Body of pancreas (tissue), 4 donors: Measurements from ENCODE around the gene CEP135. TPM values are rescaled to one million over a fixed set of nuclear protein-coding genes. Genes with fewer than 3 reads are reported as not detected.

Experiments used
- ATAC-seq: fragments of 150-250 bp; one replicate; pipeline ENCODE4 v1.9.1; 2016
- DNase-seq, 4 donors: peaks; one replicate each; pipeline ENCODE4 v3.0.0-alpha.2; 2019
- H3K27ac ChIP-seq, 4 donors: fragments of 200-600 bp; sonication (generic); 1 replicate in 3 of 4; 2 replicates in 1 of 4; pipeline versions ENCODE4 v1.5.1 to v1.6.1; 2016 to 2019; ENCODE audit warnings: mild to moderate bottlenecking in 1 of 4, mixed read lengths in 1 of 4, moderate library complexity in 1 of 4
- H3K27me3 ChIP-seq, 2 donors: fragments of 200-600 bp; sonication (generic); one replicate each; pipeline ENCODE4 v1.6.0; 2016; ENCODE audit warnings: mild to moderate bottlenecking in 1 of 2
- H3K36me3 ChIP-seq, 2 donors: fragments of 200-600 bp; sonication (generic); replicated peaks in 1 of 2; 2 replicates each; pipeline ENCODE4 v1.5.1; 2016; ENCODE audit warnings: low read depth in 2 of 2; ENCODE audit not compliant: insufficient read depth in 1 of 2
- H3K4me1 ChIP-seq: fragments of 200-600 bp; sonication (generic); one replicate; pipeline ENCODE4 v1.6.0; 2016
- H3K4me3 ChIP-seq, 2 donors: fragments of 200-600 bp; sonication (generic); 1 replicate in 1 of 2; 2 replicates in 1 of 2; pipeline ENCODE4 v1.5.1; 2016 to 2019
- H3K9me3 ChIP-seq, 3 donors: fragments of 200-600 bp; sonication (generic); 1 replicate in 2 of 3; 2 replicates in 1 of 3; pipeline ENCODE4 v1.5.1; 2016
- POLR2A ChIP-seq, 3 donors: fragments of 450-650 bp; IDR thresholded peaks; one replicate each; pipeline ENCODE4 v1.6.1; 2016; ENCODE audit warnings: antibody characterized with exemption in 3 of 3, mild to moderate bottlenecking in 2 of 3
- WGBS, 2 donors: methylation state at CpG; one replicate each; pipeline ENCODE4 v1.1.5; 2017; 5-methylcytosine and 5-hydroxymethylcytosine counted together
- intact Hi-C: fragments of 100-400 bp; cut with DNase I; formaldehyde crosslinking; loops from one replicate; pipeline ENCODE4 v1.15.1; 2023
- total RNA-seq, 2 donors: library from RNA; depleted of rRNA; stranded (reverse); fragments of >200 nt; gene quantifications; one replicate each; pipeline ENCODE4 v1.1.0, GENCODE V29; 2016
- TF ChIP-seq, protein P1 (sequence below), 7 experiments: fragments of 450-650 bp in 4 of 7; fragments of 200-600 bp in 3 of 7; sonication (generic) in 3 of 7; IDR thresholded peaks; one replicate each; pipeline ENCODE4 v1.5.1; 2016 to 2019; ENCODE audit warnings: antibody characterized with exemption in 7 of 7

The CEP135 gene
- total RNA-seq, 2 donors from 2014 or later, result 7.5 to 8.9 TPM

DNA sequence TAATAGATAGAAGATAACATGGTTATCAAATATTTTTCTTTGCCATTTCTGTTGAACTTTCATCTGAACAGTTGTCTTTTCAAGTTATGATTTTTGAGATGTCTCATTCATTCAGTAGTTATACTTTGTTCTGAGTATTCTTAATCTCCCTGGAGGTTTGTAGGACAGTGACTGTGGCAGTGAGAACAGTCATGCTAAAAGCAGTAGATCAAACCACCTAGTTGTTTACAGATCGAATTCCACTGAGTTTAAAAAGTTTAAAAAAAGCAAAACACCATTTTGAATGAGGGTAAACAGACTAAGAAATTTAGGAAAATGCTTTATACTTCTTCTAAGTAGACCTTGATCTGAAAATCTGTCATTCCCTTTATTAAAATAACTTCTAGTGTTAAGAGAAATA lies 107.2 kb downstream of the CEP135 start:
- no peaks in the 10 kb centered on the region for H3K9me3 ChIP-seq
- DNase-seq (no peak), ATAC-seq (no peak)
- WGBS, 2 donors, result 46 to 55% methylated on average over 1 of the region's 1 CpG
- H3K4me1 ChIP-seq, result no peaks in the 10 kb centered on the region
- H3K4me3 ChIP-seq, result no peak overlapping the region
- TF ChIP-seq POLR2A (IDR thresholded peaks at IDR 0.05), result no peak
- TF ChIP-seq, protein P1, sequence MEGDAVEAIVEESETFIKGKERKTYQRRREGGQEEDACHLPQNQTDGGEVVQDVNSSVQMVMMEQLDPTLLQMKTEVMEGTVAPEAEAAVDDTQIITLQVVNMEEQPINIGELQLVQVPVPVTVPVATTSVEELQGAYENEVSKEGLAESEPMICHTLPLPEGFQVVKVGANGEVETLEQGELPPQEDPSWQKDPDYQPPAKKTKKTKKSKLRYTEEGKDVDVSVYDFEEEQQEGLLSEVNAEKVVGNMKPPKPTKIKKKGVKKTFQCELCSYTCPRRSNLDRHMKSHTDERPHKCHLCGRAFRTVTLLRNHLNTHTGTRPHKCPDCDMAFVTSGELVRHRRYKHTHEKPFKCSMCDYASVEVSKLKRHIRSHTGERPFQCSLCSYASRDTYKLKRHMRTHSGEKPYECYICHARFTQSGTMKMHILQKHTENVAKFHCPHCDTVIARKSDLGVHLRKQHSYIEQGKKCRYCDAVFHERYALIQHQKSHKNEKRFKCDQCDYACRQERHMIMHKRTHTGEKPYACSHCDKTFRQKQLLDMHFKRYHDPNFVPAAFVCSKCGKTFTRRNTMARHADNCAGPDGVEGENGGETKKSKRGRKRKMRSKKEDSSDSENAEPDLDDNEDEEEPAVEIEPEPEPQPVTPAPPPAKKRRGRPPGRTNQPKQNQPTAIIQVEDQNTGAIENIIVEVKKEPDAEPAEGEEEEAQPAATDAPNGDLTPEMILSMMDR (IDR thresholded peaks at IDR 0.05), result no peak
- peaks cover 0 to 5% of the 10 kb centered on the region in 2 donors for H3K27me3 ChIP-seq
- H3K27ac ChIP-seq, result no peak overlapping the region
- intact Hi-C loops, result no loop called here
- H3K36me3 ChIP-seq, result no peaks in the 10 kb centered on the region

DNA sequence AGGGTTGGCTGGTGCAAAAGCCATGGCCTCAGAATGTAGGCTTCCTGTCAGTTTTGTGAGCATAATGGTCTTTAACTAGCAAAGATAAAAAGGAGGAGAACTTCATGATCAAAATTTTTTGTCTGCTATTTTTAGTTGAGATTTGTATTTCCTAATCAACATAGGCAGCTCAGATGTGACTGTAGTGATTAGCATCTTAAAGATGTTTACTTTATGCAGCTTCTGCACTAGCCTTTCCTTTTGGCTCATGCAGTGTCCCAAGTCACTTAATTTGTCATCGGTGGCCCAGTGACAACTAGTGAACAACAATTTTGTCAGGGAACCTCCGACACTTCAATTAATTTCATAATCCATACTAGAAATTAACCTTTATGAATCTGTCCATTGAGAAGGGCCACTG lies 109.8 kb downstream of the CEP135 start:
- Histone ChIP-seq H3K36me3 (no peaks in the 10 kb centered on the region), H3K27me3 (peaks cover 0 to 5% of the 10 kb centered on the region in 2 donors), H3K9me3 (no peaks in the 10 kb centered on the region), H3K4me3 (no peak overlapping the region), H3K4me1 (no peaks in the 10 kb centered on the region), H3K27ac (no peak overlapping the region)
- WGBS, 2 donors, result 80 to 82% methylated on average over 2 of the region's 2 CpGs
- DNase-seq (no peak), ATAC-seq (no peak)
- no peak for TF ChIP-seq POLR2A (IDR thresholded peaks at IDR 0.05)
- TF ChIP-seq, protein P1 (IDR thresholded peaks at IDR 0.05), result no peak
- intact Hi-C loops, result no loop called here

DNA sequence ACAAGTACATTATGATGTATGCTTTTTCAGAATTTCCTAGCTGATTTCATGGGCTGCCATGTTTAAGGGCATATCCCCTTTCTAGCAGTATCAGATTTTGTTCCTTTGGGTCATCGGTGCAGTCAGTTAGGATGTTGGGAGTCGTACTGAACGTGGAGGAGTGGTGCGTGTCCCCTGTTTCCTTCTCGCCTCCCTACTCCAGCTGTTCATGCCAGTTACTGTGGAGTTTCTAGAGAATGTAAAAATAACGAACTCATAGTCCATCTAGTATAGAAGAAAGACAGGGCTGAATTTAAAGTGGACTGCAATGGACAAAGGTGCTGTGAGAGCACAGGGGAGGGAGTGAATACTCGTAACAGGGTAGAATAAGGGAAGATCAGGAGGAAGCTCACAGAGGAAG lies 111.3 kb downstream of the CEP135 start:
- H3K9me3 ChIP-seq, result no peaks in the 10 kb centered on the region
- no peaks in the 10 kb centered on the region for H3K27me3 ChIP-seq
- no peak overlapping the region for H3K4me3 ChIP-seq
- H3K36me3 ChIP-seq, result no peaks in the 10 kb centered on the region
- no peaks in the 10 kb centered on the region for H3K4me1 ChIP-seq
- intact Hi-C loops, result no loop called here
- ATAC-seq (no peak), DNase-seq (no peak)
- TF ChIP-seq POLR2A (IDR thresholded peaks at IDR 0.05), result no peak
- TF ChIP-seq, protein P1 (IDR thresholded peaks at IDR 0.05), result no peak
- H3K27ac ChIP-seq, result no peak overlapping the region
- 75 to 83% methylated on average over 7 of the region's 7 CpGs for WGBS, 2 donors

DNA sequence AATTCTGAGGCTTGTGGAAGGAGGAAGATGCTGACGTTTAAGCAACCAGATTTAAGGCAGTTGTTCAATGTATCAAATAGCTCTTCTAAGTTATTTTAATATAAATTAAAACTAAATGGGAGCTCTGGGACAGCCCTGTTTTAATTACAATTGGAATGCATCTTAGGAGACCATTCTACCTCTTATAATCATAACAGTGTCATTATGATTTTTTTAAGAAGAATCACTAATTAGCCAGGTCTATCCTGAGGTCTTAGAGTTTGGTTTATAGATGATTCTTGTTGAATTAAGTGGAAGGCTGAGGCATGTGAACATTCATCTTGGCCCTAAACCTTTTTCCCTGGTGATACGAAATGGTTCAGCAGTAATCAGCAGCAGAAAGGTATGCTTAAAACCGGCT lies 113.4 kb downstream of the CEP135 start:
- 47 to 49% methylated on average over 3 of the region's 3 CpGs for WGBS, 2 donors
- ATAC-seq (no peak), DNase-seq (no peak)
- no peaks in the 10 kb centered on the region for H3K36me3 ChIP-seq
- no peaks in the 10 kb centered on the region for H3K9me3 ChIP-seq
- intact Hi-C loops, result no loop called here
- H3K27me3 ChIP-seq, result no peaks in the 10 kb centered on the region
- TF ChIP-seq, protein P1 (IDR thresholded peaks at IDR 0.05), result no peak
- TF ChIP-seq POLR2A (IDR thresholded peaks at IDR 0.05), result no peak
- no peaks in the 10 kb centered on the region for H3K4me1 ChIP-seq
- no peak overlapping the region for H3K27ac ChIP-seq
- no peak overlapping the region for H3K4me3 ChIP-seq

DNA sequence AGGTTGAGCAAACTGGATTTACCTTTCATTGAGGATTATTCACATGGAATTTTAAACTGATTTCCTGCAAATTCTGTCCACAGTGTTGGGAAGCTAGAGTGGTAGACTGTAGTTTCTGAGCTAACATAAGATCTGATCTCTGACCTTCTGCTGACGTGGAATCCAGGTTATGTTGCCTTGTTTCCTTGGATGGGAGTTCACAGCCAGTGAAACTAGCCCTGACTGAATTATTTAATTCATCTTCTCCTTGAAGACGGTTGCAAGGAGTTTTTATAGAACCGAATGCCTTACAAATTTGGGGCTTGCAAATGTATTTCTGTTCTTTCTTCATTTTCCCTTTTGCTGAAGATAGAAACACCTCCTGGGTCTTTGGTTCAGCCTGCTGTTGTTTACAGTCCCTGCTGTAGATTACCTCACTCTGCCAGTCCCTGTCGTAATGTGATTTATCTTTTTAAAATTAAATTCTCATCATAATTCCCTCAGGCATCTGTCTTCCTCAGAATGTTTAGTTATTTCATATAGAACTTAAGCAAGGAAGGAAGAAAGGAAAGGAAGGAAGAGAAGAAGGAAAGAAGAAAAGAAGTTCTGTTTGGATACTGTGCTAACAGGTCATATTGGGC lies 113.9 kb downstream of the CEP135 start:
- Histone ChIP-seq H3K27me3 (no peaks in the 10 kb centered on the region), H3K4me1 (no peaks in the 10 kb centered on the region)

More for the DNA sequence above, 113.9 kb downstream of the CEP135 start:
- no peaks in the 10 kb centered on the region for H3K9me3 ChIP-seq
- H3K4me3 ChIP-seq, result no peak overlapping the region
- ATAC-seq (no peak), DNase-seq (no peak)
- no peak overlapping the region for H3K27ac ChIP-seq
- no peaks in the 10 kb centered on the region for H3K36me3 ChIP-seq
- 29 to 38% methylated on average over 4 of the region's 4 CpGs for WGBS, 2 donors
- TF ChIP-seq POLR2A (IDR thresholded peaks at IDR 0.05), result no peak
- TF ChIP-seq, protein P1 (IDR thresholded peaks at IDR 0.05), result no peak
- intact Hi-C loops, result no loop called here
